Stimulated activated CD8-positive, alpha-beta memory T cell treated with anti-CD3 and anti-CD28 coated beads, Interleukin-7, amount 100 ng/mL, for 4 hours (primary cell): ENCODE measurements around the gene MICOS13.

Experiments
- DNase-seq, 2 donors: peaks; one replicate each; pipeline ENCODE4 v3.0.0-alpha.2; 2020; ENCODE audit warnings: low read depth in 2 of 2

The MICOS13 gene

GRCh38 chr19:5667751-5668271 lies 12.5 kb downstream of the MICOS13 start:
- no peak for DNase-seq

- no peak for DNase-seq
These were observed 13.2 kb downstream of the MICOS13 start for GRCh38 chr19:5666921-5667610.

GRCh38 chr19:5665781-5666513 lies 14.4 kb downstream of the MICOS13 start:
- no peak for DNase-seq

GRCh38 chr19:5664515-5664914 lies 15.8 kb downstream of the MICOS13 start:
- no peak for DNase-seq

- DNase-seq = no peak
These were observed 16.4 kb downstream of the MICOS13 start for GRCh38 chr19:5663904-5664303.

GRCh38 chr19:5661483-5661882 lies 18.8 kb downstream of the MICOS13 start:
- DNase-seq = no peak

- no peak for DNase-seq
These were observed 24.9 kb downstream of the MICOS13 start for GRCh38 chr19:5655412-5655811.

GRCh38 chr19:5654931-5655330 lies 25.4 kb downstream of the MICOS13 start:
- DNase-seq = no peak

GRCh38 chr19:5652261-5652660 lies 28.1 kb downstream of the MICOS13 start:
- DNase-seq = no peak

GRCh38 chr19:5651361-5651760 lies 29.0 kb downstream of the MICOS13 start:
- no peak for DNase-seq

- DNase-seq = no peak
These were observed 31.9 kb downstream of the MICOS13 start for GRCh38 chr19:5648464-5648863.

- DNase-seq = no peak
These were observed 33.6 kb downstream of the MICOS13 start for GRCh38 chr19:5646703-5647102.

GRCh38 chr19:5645409-5645808 lies 34.9 kb downstream of the MICOS13 start:
- DNase-seq = no peak

- DNase-seq = no peak
These were observed 36.3 kb downstream of the MICOS13 start for GRCh38 chr19:5644037-5644436.

- no peak for DNase-seq
These were observed 37.3 kb downstream of the MICOS13 start for GRCh38 chr19:5643060-5643459.

- DNase-seq = no peak
These were observed 38.1 kb downstream of the MICOS13 start for GRCh38 chr19:5642204-5642603.

- DNase-seq = no peak
These were observed 39.1 kb downstream of the MICOS13 start for GRCh38 chr19:5641171-5641570.

- no peak for DNase-seq
These were observed 42.3 kb downstream of the MICOS13 start for GRCh38 chr19:5637971-5638370.

GRCh38 chr19:5635427-5635826 lies 44.9 kb downstream of the MICOS13 start:
- no peak for DNase-seq

- DNase-seq = no peak
These were observed 47.7 kb downstream of the MICOS13 start for GRCh38 chr19:5632657-5633056.

GRCh38 chr19:5632241-5632612 lies 48.1 kb downstream of the MICOS13 start:
- no peak for DNase-seq

GRCh38 chr19:5631567-5632240 lies 48.6 kb downstream of the MICOS13 start:
- DNase-seq = no peak
